WTC11 (cell line): ENCODE results near the gene AGAP1.

ENCODE experiments used
- CBFB ChIP-seq: sonication (generic); formaldehyde crosslinking; IDR thresholded peaks from 2 replicates; pipeline ENCODE4 v1.8.1; 2022; ENCODE audit warnings: mild to moderate bottlenecking, low read depth, missing genetic modification reagents
- GABPB1 ChIP-seq: sonication (generic); formaldehyde crosslinking; IDR thresholded peaks from 2 replicates; pipeline ENCODE4 v1.8.1; 2023; ENCODE audit warnings: mild to moderate bottlenecking, missing genetic modification reagents
- NR3C1 ChIP-seq: sonication (generic); formaldehyde crosslinking; conservative IDR thresholded peaks from 2 replicates; pipeline ENCODE4 v1.8.1; 2023; ENCODE audit warnings: low read depth, mild to moderate bottlenecking, missing genetic modification reagents
- TF ChIP-seq, protein P1 (sequence below): fragments of 200-600 bp; IDR thresholded peaks from 2 replicates; pipeline ENCODE4 v1.8.0; 2022; ENCODE audit warnings: antibody characterized with exemption
- TF ChIP-seq, protein P2 (sequence below): sonication (generic); formaldehyde crosslinking; IDR thresholded peaks from 2 replicates; pipeline ENCODE4 v1.8.0; 2022; ENCODE audit warnings: mild to moderate bottlenecking, missing genetic modification reagents

DNA sequence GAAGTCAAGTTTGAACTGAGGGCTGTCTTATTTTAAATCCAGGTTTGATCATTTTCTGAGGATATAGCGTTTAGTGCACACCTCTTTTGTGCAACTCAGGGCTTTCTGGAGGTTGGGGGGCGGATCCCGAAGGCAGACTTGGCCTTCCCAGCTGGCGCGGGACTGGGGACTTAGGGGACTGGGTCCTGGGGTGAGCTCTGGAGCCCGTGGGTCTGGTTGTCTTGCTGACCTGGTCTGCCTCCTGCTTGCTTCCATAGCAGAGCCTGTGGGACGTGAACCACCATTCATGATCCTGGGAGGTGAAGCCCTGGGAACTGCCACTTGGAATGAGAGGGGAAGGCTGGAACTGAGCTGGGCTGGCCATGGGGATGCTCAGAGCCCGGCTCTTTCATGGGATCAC lies 63.1 kb downstream of the AGAP1 start:
- TF ChIP-seq, protein P1, sequence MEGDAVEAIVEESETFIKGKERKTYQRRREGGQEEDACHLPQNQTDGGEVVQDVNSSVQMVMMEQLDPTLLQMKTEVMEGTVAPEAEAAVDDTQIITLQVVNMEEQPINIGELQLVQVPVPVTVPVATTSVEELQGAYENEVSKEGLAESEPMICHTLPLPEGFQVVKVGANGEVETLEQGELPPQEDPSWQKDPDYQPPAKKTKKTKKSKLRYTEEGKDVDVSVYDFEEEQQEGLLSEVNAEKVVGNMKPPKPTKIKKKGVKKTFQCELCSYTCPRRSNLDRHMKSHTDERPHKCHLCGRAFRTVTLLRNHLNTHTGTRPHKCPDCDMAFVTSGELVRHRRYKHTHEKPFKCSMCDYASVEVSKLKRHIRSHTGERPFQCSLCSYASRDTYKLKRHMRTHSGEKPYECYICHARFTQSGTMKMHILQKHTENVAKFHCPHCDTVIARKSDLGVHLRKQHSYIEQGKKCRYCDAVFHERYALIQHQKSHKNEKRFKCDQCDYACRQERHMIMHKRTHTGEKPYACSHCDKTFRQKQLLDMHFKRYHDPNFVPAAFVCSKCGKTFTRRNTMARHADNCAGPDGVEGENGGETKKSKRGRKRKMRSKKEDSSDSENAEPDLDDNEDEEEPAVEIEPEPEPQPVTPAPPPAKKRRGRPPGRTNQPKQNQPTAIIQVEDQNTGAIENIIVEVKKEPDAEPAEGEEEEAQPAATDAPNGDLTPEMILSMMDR = no peak
- TF ChIP-seq, protein P2, sequence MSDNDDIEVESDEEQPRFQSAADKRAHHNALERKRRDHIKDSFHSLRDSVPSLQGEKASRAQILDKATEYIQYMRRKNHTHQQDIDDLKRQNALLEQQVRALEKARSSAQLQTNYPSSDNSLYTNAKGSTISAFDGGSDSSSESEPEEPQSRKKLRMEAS (CRISPR knock-in tag) = no peak
- TF ChIP-seq NR3C1 (CRISPR knock-in tag) (no peak), CBFB (no peak), GABPB1 (no peak)
